ENCODE data around the gene BAMBI. TPM values are rescaled to one million over a fixed set of nuclear protein-coding genes. Genes with fewer than 3 reads are reported as not detected.

The BAMBI gene
- polyA plus RNA-seq, 3 donors: 0.08 to 1.3 (median 0.09) TPM

- H3K4me1 ChIP-seq (ENCODE audit: control insufficient read depth in 1 of 2, insufficient read depth in 2 of 2, low read length in 2 of 2): no peaks in the 10 kb centered on the region
- H3K27me3 Mint-ChIP-seq (ENCODE audit: low read depth in 3 of 3): peaks cover 13 to 15% (median 14%) of the 10 kb centered on the region in 3 donors
- intact Hi-C loops (cut with micrococcal nuclease): no loop called here
These were observed 20.8 kb downstream of the BAMBI start for GRCh38 chr10:28698075-28698474.

GRCh38 chr10:28704464-28705161 is 27.3 kb downstream of the BAMBI start:
- DNase-seq: no peak
- no peak overlapping the region for H3K27ac ChIP-seq (ENCODE audit: low read depth in 1 of 2, low read length in 2 of 2)
- H3K4me1 ChIP-seq (ENCODE audit: control insufficient read depth in 1 of 2, insufficient read depth in 2 of 2, low read length in 2 of 2): no peaks in the 10 kb centered on the region
- Mint-ChIP-seq H3K4me1 (no peaks in the 10 kb centered on the region), H3K36me3 (no peaks in the 10 kb centered on the region), H3K9me3 (peaks cover 0 to 3% (median 0%) of the 10 kb centered on the region in 7 donors), H3K27ac (no peak overlapping the region), H3K4me3 (peak overlapping the region in 1 of 2 donors; percentile 28), H3K27me3 (ENCODE audit: low read depth in 3 of 3) (peaks cover 6 to 26% (median 13%) of the 10 kb centered on the region in 3 donors)
- no peaks in the 10 kb centered on the region for H4K20me1 ChIP-seq (ENCODE audit: insufficient read depth, low read length)
- H3K9me3 ChIP-seq (replicated peaks in 1 of 2; ENCODE audit: control insufficient read depth in 1 of 2, insufficient read depth in 1 of 2, low read length in 2 of 2): no peaks in the 10 kb centered on the region
- H3K79me2 ChIP-seq (ENCODE audit: insufficient read depth, low read length): no peaks in the 10 kb centered on the region
- no peak overlapping the region for H2AFZ ChIP-seq (ENCODE audit: insufficient read depth, low read depth, low read length, poor library complexity, severe bottlenecking)
- TF ChIP-seq CTCF (IDR thresholded peaks at IDR 0.05): no peak
- H3K36me3 ChIP-seq (replicated peaks in 1 of 2; ENCODE audit: control insufficient read depth in 1 of 2, insufficient read depth in 2 of 2, low read length in 2 of 2): no peaks in the 10 kb centered on the region
- intact Hi-C loops (cut with micrococcal nuclease): no loop called here
- H3K9ac ChIP-seq (ENCODE audit: insufficient read depth, low read length, poor library complexity, severe bottlenecking): no peak overlapping the region
- no peak overlapping the region for H3K4me3 ChIP-seq (replicated peaks in 1 of 3; ENCODE audit: low read depth in 2 of 3, low read length in 3 of 3)
- H3K4me2 ChIP-seq (replicated peaks; ENCODE audit: extremely low read depth, low read length, poor library complexity, severe bottlenecking): no peak overlapping the region
- no peaks in the 10 kb centered on the region for H3K27me3 ChIP-seq (ENCODE audit: control insufficient read depth in 2 of 2, insufficient read depth in 2 of 2, low read length in 2 of 2)
- WGBS (ENCODE audit: insufficient coverage): 100% methylated on average over 8 of the region's 12 CpGs

More at GRCh38 chr10:28698075-28698474, 20.8 kb downstream of the BAMBI start:
- Histone ChIP-seq H3K9ac (ENCODE audit: insufficient read depth, low read length, poor library complexity, severe bottlenecking) (no peak overlapping the region), H4K20me1 (ENCODE audit: insufficient read depth, low read length) (no peaks in the 10 kb centered on the region), H3K9me3 (replicated peaks in 1 of 2; ENCODE audit: control insufficient read depth in 1 of 2, insufficient read depth in 1 of 2, low read length in 2 of 2) (no peaks in the 10 kb centered on the region), H3K4me2 (replicated peaks; ENCODE audit: extremely low read depth, low read length, poor library complexity, severe bottlenecking) (no peak overlapping the region), H3K27ac (ENCODE audit: low read depth in 1 of 2, low read length in 2 of 2) (no peak overlapping the region), H2AFZ (ENCODE audit: insufficient read depth, low read depth, low read length, poor library complexity, severe bottlenecking) (no peak overlapping the region), H3K79me2 (ENCODE audit: insufficient read depth, low read length) (no peaks in the 10 kb centered on the region), H3K36me3 (replicated peaks in 1 of 2; ENCODE audit: control insufficient read depth in 1 of 2, insufficient read depth in 2 of 2, low read length in 2 of 2) (no peaks in the 10 kb centered on the region), H3K4me3 (replicated peaks in 1 of 3; ENCODE audit: low read depth in 2 of 3, low read length in 3 of 3) (no peak overlapping the region), H3K27me3 (ENCODE audit: control insufficient read depth in 2 of 2, insufficient read depth in 2 of 2, low read length in 2 of 2) (no peaks in the 10 kb centered on the region)
- WGBS (ENCODE audit: insufficient coverage): 100% methylated on average over 1 of the region's 2 CpGs
- Mint-ChIP-seq H3K36me3 (no peaks in the 10 kb centered on the region), H3K9me3 (peaks cover 0 to 4% (median 0%) of the 10 kb centered on the region in 7 donors), H3K4me3 (no peak overlapping the region), H3K4me1 (no peaks in the 10 kb centered on the region), H3K27ac (no peak overlapping the region)
- no peak for DNase-seq
- TF ChIP-seq CTCF (IDR thresholded peaks at IDR 0.05): no peak

All from CD14-positive monocyte (primary cell).